Measurements from ENCODE around the gene GATM.

DNA sequence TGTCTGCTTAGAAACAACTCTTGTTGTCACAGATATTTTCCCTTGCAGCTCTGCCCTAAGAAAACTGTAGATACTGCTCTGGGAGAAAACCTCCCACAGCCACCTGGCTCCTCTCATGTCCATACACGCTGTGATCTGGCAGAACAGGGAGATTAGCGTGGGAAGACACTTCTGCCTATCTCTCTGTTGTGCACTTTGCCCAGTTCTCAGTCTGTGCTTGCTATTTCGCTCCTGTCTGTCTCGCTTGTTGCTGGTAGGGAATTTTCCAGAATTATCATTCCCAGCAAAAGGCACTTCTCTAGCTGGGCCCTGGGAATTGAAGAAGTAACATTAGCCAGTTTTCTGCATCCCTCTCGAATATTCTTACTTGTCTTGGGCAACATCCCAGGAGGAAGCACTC lies 8.1 kb upstream of the GATM start:
- no peak for TF ChIP-seq POLR2A (IDR thresholded peaks at IDR 0.05)
- TF ChIP-seq, protein P1, sequence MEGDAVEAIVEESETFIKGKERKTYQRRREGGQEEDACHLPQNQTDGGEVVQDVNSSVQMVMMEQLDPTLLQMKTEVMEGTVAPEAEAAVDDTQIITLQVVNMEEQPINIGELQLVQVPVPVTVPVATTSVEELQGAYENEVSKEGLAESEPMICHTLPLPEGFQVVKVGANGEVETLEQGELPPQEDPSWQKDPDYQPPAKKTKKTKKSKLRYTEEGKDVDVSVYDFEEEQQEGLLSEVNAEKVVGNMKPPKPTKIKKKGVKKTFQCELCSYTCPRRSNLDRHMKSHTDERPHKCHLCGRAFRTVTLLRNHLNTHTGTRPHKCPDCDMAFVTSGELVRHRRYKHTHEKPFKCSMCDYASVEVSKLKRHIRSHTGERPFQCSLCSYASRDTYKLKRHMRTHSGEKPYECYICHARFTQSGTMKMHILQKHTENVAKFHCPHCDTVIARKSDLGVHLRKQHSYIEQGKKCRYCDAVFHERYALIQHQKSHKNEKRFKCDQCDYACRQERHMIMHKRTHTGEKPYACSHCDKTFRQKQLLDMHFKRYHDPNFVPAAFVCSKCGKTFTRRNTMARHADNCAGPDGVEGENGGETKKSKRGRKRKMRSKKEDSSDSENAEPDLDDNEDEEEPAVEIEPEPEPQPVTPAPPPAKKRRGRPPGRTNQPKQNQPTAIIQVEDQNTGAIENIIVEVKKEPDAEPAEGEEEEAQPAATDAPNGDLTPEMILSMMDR (IDR thresholded peaks at IDR 0.05) = no peak

Measured in thyroid gland (tissue), 4 donors.